Breast epithelium (tissue), 4 donors: ENCODE data around the gene GALNT2. TPM values are rescaled to one million over a fixed set of nuclear protein-coding genes. Genes with fewer than 3 reads are reported as not detected.

Experiments
- DNase-seq, 2 donors: peaks; one replicate each; pipeline ENCODE4 v3.0.0-alpha.2; 2019; ENCODE audit warnings: low spot score in 2 of 2
- H3K27ac ChIP-seq, 2 donors: fragments of 200-600 bp; sonication (generic) in 1 of 2; one replicate each; pipeline ENCODE4 v1.5.1; 2016 to 2019; ENCODE audit warnings: mild to moderate bottlenecking in 1 of 2
- H3K27me3 ChIP-seq, 2 donors: fragments of 200-600 bp; sonication (generic) in 1 of 2; one replicate each; pipeline versions ENCODE4 v1.5.1 to v1.6.0; 2017 to 2019; ENCODE audit warnings: control low read depth in 1 of 2, mild to moderate bottlenecking in 1 of 2
- H3K36me3 ChIP-seq: fragments of 200-600 bp; one replicate; pipeline ENCODE4 v1.5.1; 2019
- H3K4me1 ChIP-seq, 2 donors: fragments of 200-600 bp; sonication (generic); one replicate each; pipeline ENCODE4 v1.5.1; 2016 to 2019; ENCODE audit warnings: control low read depth in 1 of 2
- H3K4me3 ChIP-seq, 3 donors: fragments of 200-600 bp; sonication (generic); 1 replicate in 2 of 3; 2 replicates in 1 of 3; pipeline ENCODE4 v1.5.1; 2016 to 2019; ENCODE audit warnings: mild to moderate bottlenecking in 3 of 3, moderate library complexity in 2 of 3
- H3K9me3 ChIP-seq, 2 donors: fragments of 200-600 bp; sonication (generic) in 1 of 2; one replicate each; pipeline ENCODE4 v1.5.1; 2016 to 2019; ENCODE audit warnings: control low read depth in 1 of 2
- POLR2A ChIP-seq: fragments of 450-650 bp; IDR thresholded peaks from one replicate; pipeline ENCODE4 v1.6.1; 2016; ENCODE audit warnings: antibody characterized with exemption, mild to moderate bottlenecking, moderate library complexity
- POLR2AphosphoS5 ChIP-seq, 3 donors: sonication (generic); formaldehyde crosslinking; IDR thresholded peaks; one replicate each; pipeline ENCODE4 v1.6.1; 2017; ENCODE audit warnings: antibody characterized with exemption in 3 of 3
- intact Hi-C: fragments of 100-400 bp; cut with DNase I; formaldehyde crosslinking; loops from one replicate; pipeline ENCODE4 v1.15.1; 2023; ENCODE audit warnings: low total_unique reads
- total RNA-seq, 3 donors: library from RNA; depleted of rRNA; stranded (reverse); fragments of >200 nt; gene quantifications; one replicate each; pipeline ENCODE4 v1.1.0, GENCODE V29; 2016
- TF ChIP-seq, protein P1 (sequence below), 3 donors: fragments of 450-650 bp; IDR thresholded peaks; one replicate each; pipeline ENCODE4 v1.5.1; 2016 to 2017; ENCODE audit warnings: antibody characterized with exemption in 3 of 3, mild to moderate bottlenecking in 3 of 3, moderate library complexity in 3 of 3

The GALNT2 gene
- total RNA-seq, 3 donors from 2014 or later = 27.4 to 53.0 (median 42.6) TPM

DNA sequence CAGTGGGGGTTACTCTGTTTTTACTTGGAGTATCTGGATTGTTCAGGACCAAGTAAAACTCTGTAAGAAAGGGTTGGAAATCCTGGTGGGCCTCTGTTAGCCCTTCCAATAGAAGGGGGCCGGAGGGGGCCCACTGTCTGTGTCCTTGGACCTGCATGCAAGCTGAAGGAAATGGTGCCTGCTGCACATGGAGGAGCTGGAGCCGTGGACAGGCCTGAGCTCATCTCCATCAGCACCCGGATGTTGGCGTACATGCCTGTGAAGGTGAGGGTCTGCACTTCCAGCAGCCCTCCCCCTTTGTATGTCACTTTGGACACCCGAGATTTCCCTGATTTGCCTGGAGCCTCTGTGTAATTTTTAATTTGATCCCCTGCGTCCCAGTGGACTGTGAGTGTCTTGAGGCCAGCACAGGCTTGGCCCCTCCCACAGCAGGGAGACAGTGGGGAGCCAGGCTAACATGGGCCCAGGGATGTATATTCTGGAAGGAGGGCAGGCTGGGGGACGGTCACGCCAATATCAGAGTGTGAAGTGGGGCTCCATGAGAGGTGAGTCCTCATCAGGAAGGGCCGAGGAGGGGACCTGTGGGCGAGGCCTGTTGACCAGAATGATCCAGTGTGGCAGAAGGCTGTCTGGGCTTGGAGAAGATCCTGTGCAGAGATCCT, 16.8 kb downstream of the GALNT2 start:
- Histone ChIP-seq H3K36me3 (no peaks in the 10 kb centered on the region), H3K9me3 (no peaks in the 10 kb centered on the region), H3K27me3 (no peaks in the 10 kb centered on the region), H3K4me3 (peak overlapping the region in 1 of 3 donors; percentile 17), H3K4me1 (peaks cover 0 to 14% of the 10 kb centered on the region in 2 donors), H3K27ac (peak overlapping the region; percentile 83 to 86)
- intact Hi-C loops = no loop called here
- TF ChIP-seq POLR2AphosphoS5 (IDR thresholded peaks at IDR 0.05) (no peak), POLR2A (no peak)
- TF ChIP-seq, protein P1, sequence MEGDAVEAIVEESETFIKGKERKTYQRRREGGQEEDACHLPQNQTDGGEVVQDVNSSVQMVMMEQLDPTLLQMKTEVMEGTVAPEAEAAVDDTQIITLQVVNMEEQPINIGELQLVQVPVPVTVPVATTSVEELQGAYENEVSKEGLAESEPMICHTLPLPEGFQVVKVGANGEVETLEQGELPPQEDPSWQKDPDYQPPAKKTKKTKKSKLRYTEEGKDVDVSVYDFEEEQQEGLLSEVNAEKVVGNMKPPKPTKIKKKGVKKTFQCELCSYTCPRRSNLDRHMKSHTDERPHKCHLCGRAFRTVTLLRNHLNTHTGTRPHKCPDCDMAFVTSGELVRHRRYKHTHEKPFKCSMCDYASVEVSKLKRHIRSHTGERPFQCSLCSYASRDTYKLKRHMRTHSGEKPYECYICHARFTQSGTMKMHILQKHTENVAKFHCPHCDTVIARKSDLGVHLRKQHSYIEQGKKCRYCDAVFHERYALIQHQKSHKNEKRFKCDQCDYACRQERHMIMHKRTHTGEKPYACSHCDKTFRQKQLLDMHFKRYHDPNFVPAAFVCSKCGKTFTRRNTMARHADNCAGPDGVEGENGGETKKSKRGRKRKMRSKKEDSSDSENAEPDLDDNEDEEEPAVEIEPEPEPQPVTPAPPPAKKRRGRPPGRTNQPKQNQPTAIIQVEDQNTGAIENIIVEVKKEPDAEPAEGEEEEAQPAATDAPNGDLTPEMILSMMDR (IDR thresholded peaks at IDR 0.05) = no peak
- no peak for DNase-seq

GRCh38 chr1:230084408-230085177, 17.6 kb downstream of the GALNT2 start:
- Histone ChIP-seq H3K27ac (peak overlapping the region; percentile 83 to 86), H3K36me3 (no peaks in the 10 kb centered on the region), H3K27me3 (no peaks in the 10 kb centered on the region), H3K4me3 (peak overlapping the region in 1 of 3 donors; percentile 17), H3K4me1 (peaks cover 0 to 14% of the 10 kb centered on the region in 2 donors), H3K9me3 (no peaks in the 10 kb centered on the region)
- intact Hi-C loops = no loop called here
- TF ChIP-seq POLR2AphosphoS5 (IDR thresholded peaks at IDR 0.05) = no peak
- TF ChIP-seq, protein P1 (IDR thresholded peaks at IDR 0.05) = no peak
- DNase-seq = peak in 1 of 2 donors; percentile 70

GRCh38 chr1:230085178-230085515, 18.1 kb downstream of the GALNT2 start:
- intact Hi-C loops = no loop called here
- TF ChIP-seq, protein P1 (IDR thresholded peaks at IDR 0.05) = no peak
- Histone ChIP-seq H3K4me1 (peaks cover 0 to 14% of the 10 kb centered on the region in 2 donors), H3K27me3 (no peaks in the 10 kb centered on the region), H3K36me3 (no peaks in the 10 kb centered on the region), H3K9me3 (no peaks in the 10 kb centered on the region), H3K27ac (peak overlapping the region; percentile 83 to 86), H3K4me3 (no peak overlapping the region)
- DNase-seq = no peak

- Histone ChIP-seq H3K9me3 (no peaks in the 10 kb centered on the region), H3K4me3 (no peak overlapping the region), H3K27me3 (no peaks in the 10 kb centered on the region), H3K36me3 (no peaks in the 10 kb centered on the region), H3K4me1 (peaks cover 0 to 14% of the 10 kb centered on the region in 2 donors), H3K27ac (no peak overlapping the region)
- DNase-seq = no peak
- no peak for TF ChIP-seq POLR2A
- no peak for TF ChIP-seq POLR2AphosphoS5 (IDR thresholded peaks at IDR 0.05)
- intact Hi-C loops = no loop called here
These were observed 19.1 kb downstream of the GALNT2 start for GRCh38 chr1:230086151-230086550.

DNA sequence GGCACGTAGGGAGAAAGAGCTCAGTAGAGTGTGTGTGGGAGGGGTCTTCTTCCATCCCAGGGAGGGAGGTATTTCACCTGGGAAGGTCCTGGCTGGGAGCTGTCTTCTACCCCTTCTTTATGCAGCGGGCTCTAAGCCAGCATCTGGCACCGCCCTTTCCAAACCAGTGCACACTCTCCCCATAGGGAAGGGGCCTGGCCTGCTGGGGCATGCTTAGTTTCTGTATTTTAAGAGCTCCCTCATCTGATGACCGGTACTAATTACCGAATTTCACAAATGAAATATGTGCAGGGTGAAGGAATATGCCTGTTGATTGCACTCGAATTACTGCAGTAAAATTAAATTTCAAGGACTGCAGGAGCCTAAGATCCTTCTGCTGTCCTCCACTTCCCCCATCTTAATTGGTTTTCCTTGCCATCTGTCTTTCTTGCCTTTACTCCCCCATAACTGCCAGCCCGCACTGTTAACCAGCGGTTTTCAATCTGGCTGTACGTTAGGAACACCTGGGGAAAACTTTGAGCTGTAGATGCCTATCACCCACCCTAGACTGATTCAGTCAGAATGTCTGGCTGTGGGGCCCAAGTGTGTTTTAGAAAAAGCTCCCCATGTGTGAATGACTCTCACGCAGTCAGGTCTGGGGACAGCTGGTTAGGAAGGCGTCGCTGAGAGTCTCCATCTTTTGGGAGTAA, 20.1 kb downstream of the GALNT2 start:
- intact Hi-C loops = no loop called here
- Histone ChIP-seq H3K27me3 (no peaks in the 10 kb centered on the region), H3K4me3 (no peak overlapping the region), H3K36me3 (no peaks in the 10 kb centered on the region), H3K4me1 (peaks cover 0 to 14% of the 10 kb centered on the region in 2 donors), H3K27ac (no peak overlapping the region), H3K9me3 (no peaks in the 10 kb centered on the region)
- no peak for DNase-seq
- TF ChIP-seq POLR2AphosphoS5 (IDR thresholded peaks at IDR 0.05) (no peak), POLR2A (no peak)
- TF ChIP-seq, protein P1 (IDR thresholded peaks at IDR 0.05) = no peak
